Glutamatergic neuron (in vitro differentiated cells): Measurements from ENCODE around the gene PAPPA2. TPM values are rescaled to one million over a fixed set of nuclear protein-coding genes. Genes with fewer than 3 reads are reported as not detected.

ENCODE experiments used
- DNase-seq: peaks from one replicate; pipeline ENCODE4 v3.0.0; 2022
- H3K27ac Mint-ChIP-seq: one replicate; pipeline ENCODE4 v1.8.0; 2020; ENCODE audit warnings: mild to moderate bottlenecking, mixed read lengths, inconsistent platforms; ENCODE audit not compliant: unreplicated experiment
- H3K27me3 Mint-ChIP-seq: one replicate; pipeline ENCODE4 v1.8.0; 2020; ENCODE audit warnings: mild to moderate bottlenecking, moderate library complexity, mixed read lengths, inconsistent platforms; ENCODE audit not compliant: unreplicated experiment
- H3K36me3 Mint-ChIP-seq: one replicate; pipeline ENCODE4 v1.8.0; 2020; ENCODE audit warnings: mild to moderate bottlenecking, mixed read lengths, inconsistent platforms; ENCODE audit not compliant: unreplicated experiment
- H3K4me1 Mint-ChIP-seq: one replicate; pipeline ENCODE4 v1.8.0; 2020; ENCODE audit warnings: mild to moderate bottlenecking, low read depth, mixed read lengths, inconsistent platforms; ENCODE audit not compliant: unreplicated experiment
- H3K4me3 Mint-ChIP-seq: one replicate; pipeline ENCODE4 v1.8.0; 2020; ENCODE audit warnings: mild to moderate bottlenecking, mixed read lengths, inconsistent platforms; ENCODE audit not compliant: unreplicated experiment
- H3K9me3 Mint-ChIP-seq: one replicate; pipeline ENCODE4 v1.8.0; 2020; ENCODE audit warnings: mild to moderate bottlenecking, moderate library complexity, mixed read lengths, inconsistent platforms; ENCODE audit not compliant: unreplicated experiment
- total RNA-seq: library from RNA; stranded (reverse); fragmentation: NEBNext Ultra II Directional; extraction: Animal tissue kit (Norgen Biotek cat#: 25700); gene quantifications from one replicate; pipeline ENCODE4 v1.2.1, GENCODE V29; 2021; ENCODE audit not compliant: unreplicated experiment
- TF ChIP-seq, protein P1 (sequence below): fragments of 200-600 bp; sonication (generic); IDR thresholded peaks from one replicate; pipeline ENCODE4 v1.5.0; 2021; ENCODE audit not compliant: partially characterized antibody, unreplicated experiment

Gene PAPPA2
- total RNA-seq, 1 donor from 2014 or later = 2.3 TPM

DNA sequence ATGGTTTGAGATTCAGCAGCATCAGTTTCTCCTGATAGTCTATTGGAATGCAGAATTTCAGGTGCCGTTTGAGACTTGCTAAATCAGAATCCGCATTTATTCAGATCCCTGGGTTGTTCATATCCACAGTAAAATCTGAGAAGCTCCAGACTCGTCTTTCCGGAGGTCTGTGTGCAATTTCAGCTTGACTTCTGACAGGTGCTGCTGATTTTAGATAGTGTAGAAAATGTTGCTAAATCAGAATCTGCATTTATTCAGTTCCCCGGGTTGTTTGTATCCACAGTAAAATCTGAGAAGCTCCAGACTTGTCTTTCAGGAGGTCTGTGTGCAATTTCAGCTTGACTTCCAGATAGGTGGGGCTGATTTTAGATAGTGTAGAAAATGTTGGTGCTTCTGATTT lies 113.7 kb downstream of the PAPPA2 start:
- Mint-ChIP-seq H3K27me3 (no peaks in the 10 kb centered on the region), H3K9me3 (no peaks in the 10 kb centered on the region), H3K27ac (no peak overlapping the region), H3K4me3 (no peak overlapping the region), H3K4me1 (no peaks in the 10 kb centered on the region), H3K36me3 (no peaks in the 10 kb centered on the region)
- DNase-seq = no peak
- TF ChIP-seq, protein P1, sequence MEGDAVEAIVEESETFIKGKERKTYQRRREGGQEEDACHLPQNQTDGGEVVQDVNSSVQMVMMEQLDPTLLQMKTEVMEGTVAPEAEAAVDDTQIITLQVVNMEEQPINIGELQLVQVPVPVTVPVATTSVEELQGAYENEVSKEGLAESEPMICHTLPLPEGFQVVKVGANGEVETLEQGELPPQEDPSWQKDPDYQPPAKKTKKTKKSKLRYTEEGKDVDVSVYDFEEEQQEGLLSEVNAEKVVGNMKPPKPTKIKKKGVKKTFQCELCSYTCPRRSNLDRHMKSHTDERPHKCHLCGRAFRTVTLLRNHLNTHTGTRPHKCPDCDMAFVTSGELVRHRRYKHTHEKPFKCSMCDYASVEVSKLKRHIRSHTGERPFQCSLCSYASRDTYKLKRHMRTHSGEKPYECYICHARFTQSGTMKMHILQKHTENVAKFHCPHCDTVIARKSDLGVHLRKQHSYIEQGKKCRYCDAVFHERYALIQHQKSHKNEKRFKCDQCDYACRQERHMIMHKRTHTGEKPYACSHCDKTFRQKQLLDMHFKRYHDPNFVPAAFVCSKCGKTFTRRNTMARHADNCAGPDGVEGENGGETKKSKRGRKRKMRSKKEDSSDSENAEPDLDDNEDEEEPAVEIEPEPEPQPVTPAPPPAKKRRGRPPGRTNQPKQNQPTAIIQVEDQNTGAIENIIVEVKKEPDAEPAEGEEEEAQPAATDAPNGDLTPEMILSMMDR = no peak

DNA sequence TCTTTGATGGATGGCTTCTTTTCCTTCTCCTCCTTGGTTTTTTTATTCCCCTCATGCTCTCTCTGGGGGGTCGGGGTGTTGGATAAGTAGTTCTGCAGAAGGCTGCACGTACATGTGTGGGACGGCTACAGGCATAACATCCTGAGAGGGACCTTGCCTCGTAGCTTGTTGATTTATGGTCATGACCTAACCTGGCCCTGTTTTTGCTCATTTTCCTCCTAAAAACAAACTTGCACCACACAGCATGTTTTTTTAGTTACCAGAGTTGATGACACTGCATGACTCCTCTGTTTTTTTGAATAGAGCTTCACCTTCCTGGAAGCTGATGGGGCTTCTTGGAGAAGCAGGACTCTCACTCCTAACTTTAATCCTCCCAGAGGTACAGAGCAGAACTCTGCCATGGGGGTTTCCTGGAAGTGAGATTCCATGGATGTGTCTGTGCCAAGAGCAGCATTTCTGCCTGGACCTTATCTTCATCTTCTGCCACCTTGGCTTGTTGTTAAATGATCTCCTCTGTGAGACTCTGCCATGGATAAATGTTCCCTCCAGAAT lies 114.7 kb downstream of the PAPPA2 start:
- DNase-seq = no peak
- Mint-ChIP-seq H3K27me3 (no peaks in the 10 kb centered on the region), H3K36me3 (no peaks in the 10 kb centered on the region), H3K9me3 (no peaks in the 10 kb centered on the region), H3K4me3 (no peak overlapping the region), H3K4me1 (no peaks in the 10 kb centered on the region), H3K27ac (no peak overlapping the region)
- TF ChIP-seq, protein P1 = no peak

DNA sequence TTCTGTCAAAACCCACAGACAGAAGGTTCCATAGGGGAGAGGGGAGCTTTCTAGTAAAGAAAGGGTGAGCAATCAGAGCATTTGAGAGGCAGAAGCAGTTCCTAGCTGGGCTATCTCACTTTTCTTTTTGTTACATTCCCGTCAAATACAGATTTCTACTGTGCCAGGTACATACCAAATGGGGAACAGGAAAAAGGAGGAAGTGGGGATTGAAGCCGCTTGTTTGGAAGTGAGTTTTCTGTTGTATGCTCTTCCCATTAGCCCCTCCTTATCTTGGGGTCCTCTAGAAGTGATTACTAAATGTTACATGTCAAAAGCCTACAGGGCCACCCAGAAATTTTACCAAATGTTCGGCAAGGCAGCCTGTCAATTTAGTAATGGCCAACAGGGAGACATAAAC lies 116.1 kb downstream of the PAPPA2 start:
- H3K9me3 Mint-ChIP-seq = no peaks in the 10 kb centered on the region
- TF ChIP-seq, protein P1 = no peak
- H3K27me3 Mint-ChIP-seq = no peaks in the 10 kb centered on the region
- H3K4me3 Mint-ChIP-seq = no peak overlapping the region
- H3K36me3 Mint-ChIP-seq = no peaks in the 10 kb centered on the region
- H3K4me1 Mint-ChIP-seq = no peaks in the 10 kb centered on the region
- DNase-seq = no peak
- no peak overlapping the region for H3K27ac Mint-ChIP-seq

DNA sequence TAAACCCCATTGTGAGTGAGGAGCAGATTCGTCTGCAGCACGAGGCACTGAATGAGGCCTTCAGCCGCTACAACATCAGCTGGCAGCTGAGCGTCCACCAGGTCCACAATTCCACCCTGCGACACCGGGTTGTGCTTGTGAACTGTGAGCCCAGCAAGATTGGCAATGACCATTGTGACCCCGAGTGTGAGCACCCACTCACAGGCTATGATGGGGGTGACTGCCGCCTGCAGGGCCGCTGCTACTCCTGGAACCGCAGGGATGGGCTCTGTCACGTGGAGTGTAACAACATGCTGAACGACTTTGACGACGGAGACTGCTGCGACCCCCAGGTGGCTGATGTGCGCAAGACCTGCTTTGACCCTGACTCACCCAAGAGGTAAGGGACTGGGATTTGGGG lies 132.2 kb downstream of the PAPPA2 start:
- Mint-ChIP-seq H3K27me3 (peaks cover 3% of the 10 kb centered on the region), H3K27ac (no peak overlapping the region), H3K4me1 (no peaks in the 10 kb centered on the region), H3K9me3 (no peaks in the 10 kb centered on the region), H3K36me3 (no peaks in the 10 kb centered on the region), H3K4me3 (no peak overlapping the region)
- no peak for DNase-seq
- TF ChIP-seq, protein P1 = no peak

DNA sequence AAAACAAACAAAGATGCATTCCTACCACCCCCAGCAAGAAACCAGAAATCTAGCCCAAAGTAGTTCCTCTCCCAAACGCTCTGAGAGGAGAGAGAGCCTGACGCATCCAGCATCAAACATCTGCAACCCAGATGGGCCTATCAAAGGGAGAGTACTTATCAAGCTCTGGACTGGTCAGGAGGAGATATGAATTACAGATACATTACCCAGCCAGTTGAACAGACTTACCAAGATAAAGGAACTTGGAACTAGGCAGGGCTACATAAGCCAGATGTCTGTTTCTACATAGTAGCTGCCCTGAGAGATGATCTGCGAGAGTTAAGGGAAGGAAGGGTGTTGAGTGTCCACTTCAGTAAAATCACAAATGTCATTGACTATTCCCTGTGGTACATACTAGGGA lies 138.4 kb downstream of the PAPPA2 start:
- Mint-ChIP-seq H3K9me3 (no peaks in the 10 kb centered on the region), H3K27me3 (no peaks in the 10 kb centered on the region), H3K27ac (no peak overlapping the region), H3K36me3 (no peaks in the 10 kb centered on the region), H3K4me3 (no peak overlapping the region), H3K4me1 (no peaks in the 10 kb centered on the region)
- TF ChIP-seq, protein P1 = no peak
- no peak for DNase-seq
